Naive thymus-derived CD4-positive, alpha-beta T cell (primary cell): ENCODE measurements around the gene NKAPL. TPM values are rescaled to one million over a fixed set of nuclear protein-coding genes. Genes with fewer than 3 reads are reported as not detected.

ENCODE experiments used
- ATAC-seq: fragments of 150-1000 bp; cut with Tn5 transposase; 2 replicates; pipeline ENCODE4 v1.10.0; 2021; ENCODE audit warnings: mild to moderate bottlenecking, moderate library complexity
- CTCF ChIA-PET: fragments of 350-600 bp; sonication (Branson Sonifier 250); formaldehyde crosslinking; loops from one replicate; lab custom pipeline; 2021; ENCODE audit warnings: antibody characterized with exemption; lab: Charles Lee
- POLR2A ChIA-PET: fragments of 350-600 bp; sonication (Branson Sonifier 250); formaldehyde crosslinking; loops from one replicate; lab custom pipeline; 2021; ENCODE audit warnings: antibody characterized with exemption, inconsistent platforms; lab: Charles Lee
- DNase-seq, 9 donors: peaks; one replicate each; pipeline versions ENCODE4 v3.0.0 to v3.0.0-alpha.2; 2020 to 2022; ENCODE audit warnings: mixed read lengths in 1 of 9
- H3K27ac ChIP-seq: one replicate; pipeline ENCODE4 v1.7.0; 2013; ENCODE audit warnings: mild to moderate bottlenecking, low read depth, low read length, moderate library complexity
- H3K27me3 ChIP-seq, 2 donors: one replicate each; pipeline ENCODE4 v1.7.0; 2013; ENCODE audit warnings: low read length in 2 of 2, mild to moderate bottlenecking in 2 of 2, moderate library complexity in 2 of 2; ENCODE audit not compliant: control insufficient read depth in 2 of 2, insufficient read depth in 2 of 2
- H3K36me3 ChIP-seq, 3 experiments: 1 replicate in 2 of 3; 2 replicates in 1 of 3; pipeline ENCODE4 v1.7.0; 2013; ENCODE audit warnings: low read length in 3 of 3, mild to moderate bottlenecking in 3 of 3, moderate library complexity in 1 of 3; ENCODE audit not compliant: insufficient read depth in 3 of 3, control insufficient read depth in 2 of 3
- H3K4me1 ChIP-seq, 2 donors: one replicate each; pipeline ENCODE4 v1.7.0; 2013; ENCODE audit warnings: low read length in 2 of 2, mild to moderate bottlenecking in 2 of 2, moderate library complexity in 1 of 2; ENCODE audit not compliant: control insufficient read depth in 2 of 2, insufficient read depth in 2 of 2
- H3K4me3 ChIP-seq: 2 replicates; pipeline ENCODE4 v1.7.0; 2013; ENCODE audit warnings: mild to moderate bottlenecking, low read length
- H3K9me3 ChIP-seq, 3 experiments: 1 replicate in 2 of 3; 2 replicates in 1 of 3; pipeline ENCODE4 v1.7.0; 2013; ENCODE audit warnings: low read length in 3 of 3; ENCODE audit not compliant: control insufficient read depth in 2 of 3
- H3K27ac Mint-ChIP-seq, 9 donors: one replicate each; pipeline ENCODE4 v1.8.0; 2020 to 2022; ENCODE audit warnings: mixed read lengths in 9 of 9, mild to moderate bottlenecking in 8 of 9, moderate library complexity in 5 of 9, inconsistent platforms in 2 of 9
- H3K27me3 Mint-ChIP-seq, 5 donors: one replicate each; pipeline ENCODE4 v1.8.0; 2021 to 2022; ENCODE audit warnings: mixed read lengths in 5 of 5, mild to moderate bottlenecking in 1 of 5
- H3K36me3 Mint-ChIP-seq, 5 donors: one replicate each; pipeline ENCODE4 v1.8.0; 2020 to 2022; ENCODE audit warnings: mixed read lengths in 5 of 5, mild to moderate bottlenecking in 3 of 5, inconsistent platforms in 1 of 5
- H3K4me1 Mint-ChIP-seq, 7 donors: one replicate each; pipeline ENCODE4 v1.8.0; 2020 to 2022; ENCODE audit warnings: mixed read lengths in 7 of 7, mild to moderate bottlenecking in 3 of 7, inconsistent platforms in 1 of 7
- H3K4me3 Mint-ChIP-seq, 10 donors: one replicate each; pipeline ENCODE4 v1.8.0; 2020 to 2022; ENCODE audit warnings: mild to moderate bottlenecking in 10 of 10, mixed read lengths in 10 of 10, moderate library complexity in 6 of 10, inconsistent platforms in 2 of 10
- H3K9me3 Mint-ChIP-seq, 11 donors: one replicate each; pipeline ENCODE4 v1.8.0; 2020 to 2022; ENCODE audit warnings: mixed read lengths in 11 of 11, mild to moderate bottlenecking in 4 of 11, inconsistent platforms in 1 of 11, moderate library complexity in 1 of 11
- intact Hi-C, 2 donors: fragments of 100-400 bp; cut with micrococcal nuclease; formaldehyde crosslinking; loops; one replicate each; pipeline ENCODE4 v1.15.1; 2023
- polyA plus RNA-seq, 2 donors: library from polyadenylated mRNA; unstranded; fragments of 300-500 nt; fragmentation: Illumina TruSeq; gene quantifications; one replicate each; pipeline ENCODE4 v1.2.3, GENCODE V29; 2021
- total RNA-seq, 6 experiments: library from RNA in 5 of 6; stranded (reverse) in 5 of 6; gene quantifications; 1 replicate in 5 of 6; 2 replicates in 1 of 6; pipeline ENCODE4 v1.2.3 and lab custom pipeline; 2021 to 2026

NKAPL gene
- total and polyA plus RNA-seq, 7 experiments from 2014 or later = 0.12 to 0.30 (median 0.23) TPM; not detected in 1

GRCh38 chr6:28277746-28278145 is 18.6 kb downstream of the NKAPL start:
- DNase-seq (no peak), ATAC-seq (no peak)
- Histone ChIP-seq H3K4me3 (no peak overlapping the region), H3K27me3 (no peaks in the 10 kb centered on the region), H3K4me1 (peaks cover 0 to 6% of the 10 kb centered on the region in 2 donors), H3K27ac (no peak overlapping the region), H3K36me3 (peaks cover 8 to 50% (median 12%) of the 10 kb centered on the region in 3 experiments), H3K9me3 (no peaks in the 10 kb centered on the region)
- Mint-ChIP-seq H3K4me1 (peaks cover 11 to 22% (median 16%) of the 10 kb centered on the region in 7 donors), H3K9me3 (peaks cover 0 to 45% (median 4%) of the 10 kb centered on the region in 11 donors), H3K27ac (no peak overlapping the region), H3K36me3 (peaks cover 29 to 62% (median 49%) of the 10 kb centered on the region in 5 donors), H3K27me3 (peaks cover 7 to 12% (median 11%) of the 10 kb centered on the region in 5 donors), H3K4me3 (no peak overlapping the region)
- intact Hi-C loops = no loop called here
- POLR2A ChIA-PET = no interaction called here
- CTCF ChIA-PET = no interaction called here

- no peak overlapping the region for H3K4me3 ChIP-seq
- peaks cover 0 to 6% of the 10 kb centered on the region in 2 donors for H3K4me1 ChIP-seq
- H3K27ac Mint-ChIP-seq = no peak overlapping the region
- ChIA-PET POLR2A (interaction anchor here (0.5 to 0.8 kb wide), 2 partner anchors 27 to 557 kb away, joined by 3 read pairs; no protein-coding TSS in a partner anchor), CTCF (interaction anchor here (0.7 to 1.5 kb wide), 2 partner anchors 14 to 134 kb away, joined by 3 to 5 read pairs; no protein-coding TSS in a partner anchor)
- H3K27me3 ChIP-seq = peaks cover 0 to 5% of the 10 kb centered on the region in 2 donors
- peaks cover 10 to 41% (median 27%) of the 10 kb centered on the region in 5 donors for H3K36me3 Mint-ChIP-seq
- ATAC-seq = no peak
- H3K27ac ChIP-seq = no peak overlapping the region
- H3K9me3 ChIP-seq = no peaks in the 10 kb centered on the region
- H3K27me3 Mint-ChIP-seq = peaks cover 7 to 39% (median 30%) of the 10 kb centered on the region in 5 donors
- H3K4me1 Mint-ChIP-seq = peaks cover 7 to 17% (median 10%) of the 10 kb centered on the region in 7 donors
- peak overlapping the region in 9 of 10 donors; percentile 70 to 89 (median 77) for H3K4me3 Mint-ChIP-seq
- H3K36me3 ChIP-seq = peaks cover 0 to 20% (median 3%) of the 10 kb centered on the region in 3 experiments
- intact Hi-C loops = loop anchor here in 1 of 2 donors (1.0 kb wide), 2 partner anchors 13 to 28 kb away; partner anchors contain the start of genes ZKSCAN4 and ZSCAN26
- no peak for DNase-seq
- H3K9me3 Mint-ChIP-seq = peaks cover 0 to 45% (median 5%) of the 10 kb centered on the region in 11 donors
Measured at GRCh38 chr6:28280595-28281287, 21.6 kb downstream of the NKAPL start.

GRCh38 chr6:28281288-28282064 is 22.4 kb downstream of the NKAPL start, which contains the start of gene PGBD1:
TSS of gene PGBD1 (plus strand) at chr6:28281572. CDS start at chr6:28283814, 2,242 bp downstream.
- POLR2A ChIA-PET = interaction anchor here (0.5 to 0.8 kb wide), 2 partner anchors 28 to 556 kb away, joined by 3 read pairs; no protein-coding TSS in a partner anchor
- H3K27me3 Mint-ChIP-seq = peaks cover 7 to 46% (median 35%) of the 10 kb centered on the region in 5 donors
- ATAC-seq (peak; percentile 79), DNase-seq (peak; percentile 12 to 62 (median 26))
- H3K9me3 Mint-ChIP-seq = peaks cover 0 to 38% (median 5%) of the 10 kb centered on the region in 11 donors
- Histone ChIP-seq H3K36me3 (peaks cover 0 to 13% (median 0%) of the 10 kb centered on the region in 3 experiments), H3K27me3 (peaks cover 0 to 5% of the 10 kb centered on the region in 2 donors), H3K9me3 (no peaks in the 10 kb centered on the region), H3K27ac (no peak within 1 kb of the TSS), H3K4me1 (peaks cover 0 to 6% of the 10 kb centered on the region in 2 donors), H3K4me3 (peak within 1 kb of the TSS; percentile 46)
- intact Hi-C loops = loop anchor here in 1 of 2 donors (1.0 kb wide), 2 partner anchors 14 to 29 kb away; partner anchors contain the start of genes ZKSCAN4 and ZSCAN26
- H3K36me3 Mint-ChIP-seq = peaks cover 3 to 34% (median 23%) of the 10 kb centered on the region in 5 donors
- peak within 1 kb of the TSS; percentile 73 to 89 (median 77) for H3K4me3 Mint-ChIP-seq
- H3K4me1 Mint-ChIP-seq = peaks cover 7 to 17% (median 10%) of the 10 kb centered on the region in 7 donors
- peak within 1 kb of the TSS in 3 of 9 donors; percentile 30 to 74 (median 31) for H3K27ac Mint-ChIP-seq
- CTCF ChIA-PET = interaction anchor here (1.5 kb wide), 1 partner anchor 13 kb away, joined by 5 read pairs; no protein-coding TSS in a partner anchor

- Mint-ChIP-seq H3K27ac (no peak overlapping the region), H3K9me3 (peaks cover 0 to 23% (median 3%) of the 10 kb centered on the region in 11 donors), H3K36me3 (peaks cover 0 to 25% (median 18%) of the 10 kb centered on the region in 5 donors), H3K4me3 (no peak overlapping the region), H3K27me3 (peaks cover 7 to 56% (median 38%) of the 10 kb centered on the region in 5 donors), H3K4me1 (peaks cover 7 to 17% (median 10%) of the 10 kb centered on the region in 7 donors)
- Histone ChIP-seq H3K36me3 (no peaks in the 10 kb centered on the region), H3K4me3 (no peak overlapping the region), H3K27ac (no peak overlapping the region), H3K27me3 (peaks cover 0 to 5% of the 10 kb centered on the region in 2 donors), H3K4me1 (peaks cover 0 to 6% of the 10 kb centered on the region in 2 donors), H3K9me3 (no peaks in the 10 kb centered on the region)
- DNase-seq (no peak), ATAC-seq (no peak)
- POLR2A ChIA-PET = no interaction called here
- intact Hi-C loops = no loop called here
- CTCF ChIA-PET = no interaction called here
Measured at GRCh38 chr6:28282926-28283325, 23.8 kb downstream of the NKAPL start.

GRCh38 chr6:28291573-28291972 is 32.5 kb downstream of the NKAPL start:
- DNase-seq (no peak), ATAC-seq (no peak)
- intact Hi-C loops = no loop called here
- no peaks in the 10 kb centered on the region for H3K9me3 ChIP-seq
- POLR2A ChIA-PET = no interaction called here
- H3K27me3 Mint-ChIP-seq = peaks cover 0 to 12% (median 4%) of the 10 kb centered on the region in 5 donors
- H3K27me3 ChIP-seq = no peaks in the 10 kb centered on the region
- no peaks in the 10 kb centered on the region for H3K36me3 ChIP-seq
- H3K9me3 Mint-ChIP-seq = no peaks in the 10 kb centered on the region
- H3K4me3 ChIP-seq = no peak overlapping the region
- H3K4me1 Mint-ChIP-seq = no peaks in the 10 kb centered on the region
- H3K4me1 ChIP-seq = no peaks in the 10 kb centered on the region
- H3K27ac ChIP-seq = no peak overlapping the region
- H3K36me3 Mint-ChIP-seq = peaks cover 0 to 21% (median 9%) of the 10 kb centered on the region in 5 donors
- no peak overlapping the region for H3K4me3 Mint-ChIP-seq
- CTCF ChIA-PET = no interaction called here
- no peak overlapping the region for H3K27ac Mint-ChIP-seq

GRCh38 chr6:28295326-28295725 is 36.2 kb downstream of the NKAPL start:
- Mint-ChIP-seq H3K9me3 (no peaks in the 10 kb centered on the region), H3K27ac (no peak overlapping the region), H3K4me1 (no peaks in the 10 kb centered on the region), H3K27me3 (peaks cover 0 to 6% (median 0%) of the 10 kb centered on the region in 5 donors), H3K4me3 (no peak overlapping the region), H3K36me3 (peaks cover 0 to 5% (median 4%) of the 10 kb centered on the region in 5 donors)
- Histone ChIP-seq H3K27me3 (no peaks in the 10 kb centered on the region), H3K27ac (no peak overlapping the region), H3K9me3 (no peaks in the 10 kb centered on the region), H3K36me3 (no peaks in the 10 kb centered on the region), H3K4me3 (no peak overlapping the region), H3K4me1 (no peaks in the 10 kb centered on the region)
- ATAC-seq (no peak), DNase-seq (no peak)
- ChIA-PET POLR2A (no interaction called here), CTCF (no interaction called here)
- intact Hi-C loops = no loop called here
